ENCODE results near the gene FTO.

Gene FTO

DNA sequence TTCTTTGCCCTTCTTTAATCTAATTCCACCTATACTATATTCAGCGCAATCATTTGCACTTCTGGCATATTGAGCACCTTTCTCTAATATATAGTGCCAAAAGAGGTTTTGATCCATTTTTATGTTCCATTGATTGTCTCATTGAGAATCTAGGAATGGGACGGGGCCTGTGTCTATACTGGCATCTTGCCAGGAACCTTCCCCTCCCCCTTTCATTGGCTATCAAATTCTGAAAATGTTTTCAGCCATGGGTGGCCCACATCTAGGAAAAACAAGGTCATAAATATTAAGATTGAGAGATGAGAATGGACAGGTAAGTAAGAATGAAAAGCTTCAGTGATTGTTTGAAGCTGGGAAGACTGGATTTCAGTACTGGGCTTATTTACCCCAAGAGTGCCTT lies 159.9 kb downstream of the FTO start:
- Histone ChIP-seq H3K9me2 (replicated peaks; ENCODE audit: insufficient read depth, low read length) (no peaks in the 10 kb centered on the region), H3K4me1 (ENCODE audit: low read length) (no peaks in the 10 kb centered on the region), H4K20me1 (ENCODE audit: insufficient read depth, low read length) (no peaks in the 10 kb centered on the region), H3K4me2 (ENCODE audit: low read depth, low read length) (no peak overlapping the region), H3K27me3 (replicated peaks; ENCODE audit: insufficient read depth, low read length) (no peaks in the 10 kb centered on the region), H2AFZ (ENCODE audit: low read length) (no peak overlapping the region), H3F3A (ENCODE audit: insufficient read depth, low read length) (no peaks in the 10 kb centered on the region), H3K9ac (ENCODE audit: low read length) (no peak overlapping the region), H3K79me2 (ENCODE audit: low read length) (no peaks in the 10 kb centered on the region), H3K36me3 (replicated peaks; ENCODE audit: insufficient read depth, low read length) (no peaks in the 10 kb centered on the region), H3K27ac (ENCODE audit: low read length) (no peak overlapping the region), H3K9me3 (replicated peaks; ENCODE audit: insufficient read depth, low read length) (no peaks in the 10 kb centered on the region), H3K4me3 (ENCODE audit: low read length) (no peak overlapping the region)
- no peak for DNase-seq
- TF ChIP-seq EZH2 (optimal IDR thresholded peaks at IDR 0.05; ENCODE audit: low read depth, low read length) (no peak), CTCF (IDR thresholded peaks at IDR 0.05; ENCODE audit: low read length) (no peak), EZH2phosphoT487 (IDR thresholded peaks at IDR 0.05; ENCODE audit: low read length) (no peak)

- TF ChIP-seq EZH2 (optimal IDR thresholded peaks at IDR 0.05; ENCODE audit: low read depth, low read length) (no peak), EZH2phosphoT487 (IDR thresholded peaks at IDR 0.05; ENCODE audit: low read length) (no peak), CTCF (IDR thresholded peaks at IDR 0.05; ENCODE audit: low read length) (no peak)
- H3K27me3 ChIP-seq (replicated peaks; ENCODE audit: insufficient read depth, low read length): no peaks in the 10 kb centered on the region
- H3K4me3 ChIP-seq (ENCODE audit: low read length): no peak overlapping the region
- H3K27ac ChIP-seq (ENCODE audit: low read length): no peak overlapping the region
- no peak overlapping the region for H2AFZ ChIP-seq (ENCODE audit: low read length)
- no peaks in the 10 kb centered on the region for H4K20me1 ChIP-seq (ENCODE audit: insufficient read depth, low read length)
- no peaks in the 10 kb centered on the region for H3K79me2 ChIP-seq (ENCODE audit: low read length)
- no peaks in the 10 kb centered on the region for H3F3A ChIP-seq (ENCODE audit: insufficient read depth, low read length)
- H3K9me2 ChIP-seq (replicated peaks; ENCODE audit: insufficient read depth, low read length): no peaks in the 10 kb centered on the region
- no peaks in the 10 kb centered on the region for H3K4me1 ChIP-seq (ENCODE audit: low read length)
- H3K9me3 ChIP-seq (replicated peaks; ENCODE audit: insufficient read depth, low read length): no peaks in the 10 kb centered on the region
- H3K9ac ChIP-seq (ENCODE audit: low read length): no peak overlapping the region
- H3K4me2 ChIP-seq (ENCODE audit: low read depth, low read length): no peak overlapping the region
- no peaks in the 10 kb centered on the region for H3K36me3 ChIP-seq (replicated peaks; ENCODE audit: insufficient read depth, low read length)
- DNase-seq: no peak
Observed at GRCh38 chr16:53864819-53865493, 161.0 kb downstream of the FTO start.

DNA sequence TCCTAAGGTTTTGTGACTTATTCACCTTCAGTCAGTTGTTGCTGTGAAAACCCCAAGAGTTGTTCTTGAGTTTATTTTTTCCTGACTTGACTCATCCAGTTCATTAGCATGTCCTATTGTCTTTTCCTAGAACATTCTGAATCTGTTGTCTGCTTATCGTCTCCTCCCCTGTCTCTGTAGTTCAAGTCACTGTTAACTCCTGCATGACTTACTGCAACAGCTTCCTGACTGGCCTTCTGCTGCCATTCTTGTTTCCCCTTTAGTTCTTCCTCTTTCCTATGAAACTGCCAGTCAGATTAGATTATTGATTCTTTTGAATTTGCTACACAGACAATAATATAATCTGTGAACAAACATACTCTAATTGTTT lies 161.5 kb downstream of the FTO start:
- Histone ChIP-seq H3K9me2 (replicated peaks; ENCODE audit: insufficient read depth, low read length) (no peaks in the 10 kb centered on the region), H3K79me2 (ENCODE audit: low read length) (no peaks in the 10 kb centered on the region), H3K27me3 (replicated peaks; ENCODE audit: insufficient read depth, low read length) (no peaks in the 10 kb centered on the region), H3K4me3 (ENCODE audit: low read length) (no peak overlapping the region), H3K4me1 (ENCODE audit: low read length) (no peaks in the 10 kb centered on the region), H3K36me3 (replicated peaks; ENCODE audit: insufficient read depth, low read length) (no peaks in the 10 kb centered on the region), H3K27ac (ENCODE audit: low read length) (no peak overlapping the region), H3K9me3 (replicated peaks; ENCODE audit: insufficient read depth, low read length) (no peaks in the 10 kb centered on the region), H3K4me2 (ENCODE audit: low read depth, low read length) (no peak overlapping the region), H2AFZ (ENCODE audit: low read length) (no peak overlapping the region), H3K9ac (ENCODE audit: low read length) (no peak overlapping the region), H4K20me1 (ENCODE audit: insufficient read depth, low read length) (no peaks in the 10 kb centered on the region), H3F3A (ENCODE audit: insufficient read depth, low read length) (no peaks in the 10 kb centered on the region)
- no peak for DNase-seq
- TF ChIP-seq EZH2phosphoT487 (IDR thresholded peaks at IDR 0.05; ENCODE audit: low read length) (no peak), CTCF (IDR thresholded peaks at IDR 0.05; ENCODE audit: low read length) (no peak), EZH2 (optimal IDR thresholded peaks at IDR 0.05; ENCODE audit: low read depth, low read length) (no peak)
